Natural killer cell (primary cell): ENCODE measurements around the gene SH3BP5. TPM values are rescaled to one million over a fixed set of nuclear protein-coding genes. Genes with fewer than 3 reads are reported as not detected.
A peak's percentile ranks its signal among the peaks of the same experiment; 100 is the strongest.

Source experiments
- ATAC-seq, 3 donors: fragments of 150-1000 bp in 2 of 3; fragments of 200-7000 bp in 1 of 3; cut with Tn5 transposase; 1 replicate in 1 of 3; 2 replicates in 2 of 3; pipeline ENCODE4 v1.10.0; 2021; ENCODE audit warnings: mild to moderate bottlenecking in 2 of 3, moderate library complexity in 2 of 3
- DNase-seq, 2 donors: peaks; one replicate each; pipeline versions ENCODE4 v3.0.0 to v3.0.0-alpha.2; 2013 to 2021; ENCODE audit warnings: mixed read lengths in 1 of 2
- H3K27ac ChIP-seq: one replicate; pipeline ENCODE4 v1.5.1; 2013; ENCODE audit warnings: mild to moderate bottlenecking, low read length
- H3K27me3 ChIP-seq: one replicate; pipeline ENCODE4 v1.6.1; 2013; ENCODE audit warnings: low read length; ENCODE audit not compliant: control insufficient read depth, insufficient read depth
- H3K36me3 ChIP-seq: one replicate; pipeline ENCODE4 v1.6.1; 2013; ENCODE audit warnings: low read length; ENCODE audit not compliant: control insufficient read depth, insufficient read depth
- H3K4me1 ChIP-seq: one replicate; pipeline ENCODE4 v1.6.1; 2013; ENCODE audit warnings: low read length; ENCODE audit not compliant: control insufficient read depth, insufficient read depth
- H3K4me3 ChIP-seq: one replicate; pipeline ENCODE4 v1.5.1; 2013; ENCODE audit warnings: low read length
- H3K9me3 ChIP-seq: one replicate; pipeline ENCODE4 v1.6.1; 2013; ENCODE audit warnings: low read length; ENCODE audit not compliant: control insufficient read depth, insufficient read depth
- H3K27ac Mint-ChIP-seq, 2 donors: one replicate each; pipeline ENCODE4 v1.8.0; 2022; ENCODE audit warnings: mild to moderate bottlenecking in 2 of 2, mixed read lengths in 2 of 2, moderate library complexity in 1 of 2
- H3K27me3 Mint-ChIP-seq, 2 donors: one replicate each; pipeline ENCODE4 v1.8.0; 2022; ENCODE audit warnings: low read depth in 2 of 2, mixed read lengths in 2 of 2
- H3K36me3 Mint-ChIP-seq: one replicate; pipeline ENCODE4 v1.8.0; 2022; ENCODE audit warnings: mixed read lengths
- H3K4me1 Mint-ChIP-seq, 2 donors: one replicate each; pipeline ENCODE4 v1.8.0; 2022; ENCODE audit warnings: mixed read lengths in 2 of 2
- H3K4me3 Mint-ChIP-seq: one replicate; pipeline ENCODE4 v1.8.0; 2022; ENCODE audit warnings: mild to moderate bottlenecking, moderate library complexity, mixed read lengths
- H3K9me3 Mint-ChIP-seq, 2 donors: one replicate each; pipeline ENCODE4 v1.8.0; 2022; ENCODE audit warnings: mixed read lengths in 2 of 2
- WGBS: methylation state at CpG from one replicate; pipeline ENCODE4 v1.1.7; 2013; ENCODE audit warnings: missing lambda C conversion rate; ENCODE audit not compliant: insufficient coverage; 5-methylcytosine and 5-hydroxymethylcytosine counted together
- intact Hi-C: fragments of 100-400 bp; cut with micrococcal nuclease; formaldehyde crosslinking; loops from one replicate; pipeline ENCODE4 v1.14.2; 2022
- total RNA-seq, 4 donors: library from RNA; stranded (reverse); fragments of 120-200 nt in 1 of 4; gene quantifications; one replicate each; pipeline versions ENCODE4 v1.2.3 to v1.2.4, GENCODE V29; 2013 to 2022
- TF ChIP-seq, protein P1 (sequence below): fragments of 200-600 bp; IDR thresholded peaks from one replicate; pipeline ENCODE4 v1.8.0; 2022; ENCODE audit warnings: antibody characterized with exemption

Gene SH3BP5
- total RNA-seq, 3 donors from 2014 or later (not counting 1 experiment from before 2014, with no cell fraction given): 89.4 to 129 (median 91.0) TPM

DNA sequence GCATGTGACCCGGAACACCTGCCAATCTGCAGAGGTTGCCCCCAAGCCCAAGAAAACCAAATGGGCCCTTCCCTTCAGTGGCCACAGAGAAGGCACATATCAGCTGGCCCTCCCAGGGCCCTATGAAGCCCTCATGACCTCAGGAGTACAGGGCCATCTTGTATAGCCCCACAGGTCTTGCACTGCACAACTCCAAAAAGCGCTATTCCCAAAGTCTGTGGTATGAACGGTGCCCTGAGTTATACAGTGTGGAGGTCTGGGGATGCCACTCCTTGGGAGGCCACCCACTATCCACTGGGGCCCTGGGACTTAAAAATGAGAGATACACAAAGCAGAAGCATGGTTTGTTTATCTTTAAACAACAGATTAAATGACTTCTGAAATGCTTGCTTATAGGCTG is 64.9 kb downstream of the SH3BP5 start:
- TF ChIP-seq, protein P1, sequence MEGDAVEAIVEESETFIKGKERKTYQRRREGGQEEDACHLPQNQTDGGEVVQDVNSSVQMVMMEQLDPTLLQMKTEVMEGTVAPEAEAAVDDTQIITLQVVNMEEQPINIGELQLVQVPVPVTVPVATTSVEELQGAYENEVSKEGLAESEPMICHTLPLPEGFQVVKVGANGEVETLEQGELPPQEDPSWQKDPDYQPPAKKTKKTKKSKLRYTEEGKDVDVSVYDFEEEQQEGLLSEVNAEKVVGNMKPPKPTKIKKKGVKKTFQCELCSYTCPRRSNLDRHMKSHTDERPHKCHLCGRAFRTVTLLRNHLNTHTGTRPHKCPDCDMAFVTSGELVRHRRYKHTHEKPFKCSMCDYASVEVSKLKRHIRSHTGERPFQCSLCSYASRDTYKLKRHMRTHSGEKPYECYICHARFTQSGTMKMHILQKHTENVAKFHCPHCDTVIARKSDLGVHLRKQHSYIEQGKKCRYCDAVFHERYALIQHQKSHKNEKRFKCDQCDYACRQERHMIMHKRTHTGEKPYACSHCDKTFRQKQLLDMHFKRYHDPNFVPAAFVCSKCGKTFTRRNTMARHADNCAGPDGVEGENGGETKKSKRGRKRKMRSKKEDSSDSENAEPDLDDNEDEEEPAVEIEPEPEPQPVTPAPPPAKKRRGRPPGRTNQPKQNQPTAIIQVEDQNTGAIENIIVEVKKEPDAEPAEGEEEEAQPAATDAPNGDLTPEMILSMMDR: no peak
- Mint-ChIP-seq H3K27me3 (no peaks in the 10 kb centered on the region), H3K27ac (peak overlapping the region; percentile 92 to 98), H3K4me1 (peaks cover 83 to 85% of the 10 kb centered on the region in 2 donors), H3K9me3 (no peaks in the 10 kb centered on the region), H3K4me3 (no peak overlapping the region), H3K36me3 (no peaks in the 10 kb centered on the region)
- no peak overlapping the region for H3K27ac ChIP-seq
- no peak for ATAC-seq
- 100% methylated on average over 3 of the region's 3 CpGs for WGBS
- no peaks in the 10 kb centered on the region for H3K27me3 ChIP-seq
- intact Hi-C loops: loop anchor here (5.0 kb wide), 2 partner anchors 35 to 290 kb away; no protein-coding TSS in a partner anchor
- no peak overlapping the region for H3K4me3 ChIP-seq
- no peak for DNase-seq
- H3K36me3 ChIP-seq: peaks cover 37% of the 10 kb centered on the region
- H3K4me1 ChIP-seq: peaks cover 76% of the 10 kb centered on the region
- H3K9me3 ChIP-seq: no peaks in the 10 kb centered on the region

DNA sequence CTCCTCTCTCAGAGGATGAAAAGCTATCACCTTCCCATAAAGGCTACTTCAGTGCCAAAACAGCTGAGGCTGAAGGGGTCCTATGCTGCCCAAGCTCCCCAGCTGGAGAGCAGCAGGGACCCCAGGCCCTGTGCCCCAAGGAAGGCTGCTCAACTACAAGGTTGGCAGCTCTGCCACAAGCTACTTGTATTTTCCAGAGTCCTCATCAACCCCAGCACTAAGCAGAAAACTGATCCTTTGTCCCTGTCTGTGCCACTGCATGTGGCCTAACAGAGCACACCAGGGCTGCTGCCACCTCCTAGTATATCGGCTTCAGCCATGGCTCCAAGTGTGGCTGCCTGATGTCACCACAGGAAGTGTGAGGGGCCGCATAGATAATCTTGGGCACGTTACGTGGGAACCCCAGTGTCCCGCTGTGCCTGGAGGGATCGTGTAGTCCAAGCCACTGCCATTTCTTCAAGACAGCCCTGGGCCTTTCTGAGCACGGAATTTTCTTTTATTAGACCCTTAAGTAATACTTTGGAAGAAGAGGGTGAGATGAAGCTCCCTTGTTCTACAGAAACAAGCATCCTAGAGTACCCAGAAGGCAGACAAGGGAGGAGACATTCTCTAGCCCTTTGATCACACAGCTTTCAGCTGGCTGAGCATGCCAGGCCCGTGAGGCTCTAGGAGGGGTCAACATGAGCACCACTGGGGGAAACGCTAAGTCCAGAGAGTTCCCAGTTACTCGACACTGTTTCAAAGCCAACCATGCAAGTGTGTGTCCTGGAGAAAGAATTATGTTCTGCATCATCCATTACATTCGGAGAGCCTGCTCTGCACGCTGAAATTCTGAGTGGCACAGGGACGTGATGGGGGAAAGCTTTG is 65.6 kb downstream of the SH3BP5 start:
- intact Hi-C loops: loop anchor here (5.0 kb wide), 2 partner anchors 36 to 291 kb away; no protein-coding TSS in a partner anchor
- Histone ChIP-seq H3K36me3 (peaks cover 40% of the 10 kb centered on the region), H3K4me1 (peaks cover 70% of the 10 kb centered on the region), H3K27ac (no peak overlapping the region), H3K4me3 (no peak overlapping the region), H3K9me3 (no peaks in the 10 kb centered on the region), H3K27me3 (no peaks in the 10 kb centered on the region)
- Mint-ChIP-seq H3K9me3 (no peaks in the 10 kb centered on the region), H3K36me3 (no peaks in the 10 kb centered on the region), H3K27ac (peak overlapping the region; percentile 85 to 92), H3K4me1 (peaks cover 76 to 79% of the 10 kb centered on the region in 2 donors), H3K4me3 (peak overlapping the region; percentile 40), H3K27me3 (no peaks in the 10 kb centered on the region)
- 86% methylated on average over 12 of the region's 13 CpGs for WGBS
- DNase-seq (no peak), ATAC-seq (no peak)
- TF ChIP-seq, protein P1: no peak

DNA sequence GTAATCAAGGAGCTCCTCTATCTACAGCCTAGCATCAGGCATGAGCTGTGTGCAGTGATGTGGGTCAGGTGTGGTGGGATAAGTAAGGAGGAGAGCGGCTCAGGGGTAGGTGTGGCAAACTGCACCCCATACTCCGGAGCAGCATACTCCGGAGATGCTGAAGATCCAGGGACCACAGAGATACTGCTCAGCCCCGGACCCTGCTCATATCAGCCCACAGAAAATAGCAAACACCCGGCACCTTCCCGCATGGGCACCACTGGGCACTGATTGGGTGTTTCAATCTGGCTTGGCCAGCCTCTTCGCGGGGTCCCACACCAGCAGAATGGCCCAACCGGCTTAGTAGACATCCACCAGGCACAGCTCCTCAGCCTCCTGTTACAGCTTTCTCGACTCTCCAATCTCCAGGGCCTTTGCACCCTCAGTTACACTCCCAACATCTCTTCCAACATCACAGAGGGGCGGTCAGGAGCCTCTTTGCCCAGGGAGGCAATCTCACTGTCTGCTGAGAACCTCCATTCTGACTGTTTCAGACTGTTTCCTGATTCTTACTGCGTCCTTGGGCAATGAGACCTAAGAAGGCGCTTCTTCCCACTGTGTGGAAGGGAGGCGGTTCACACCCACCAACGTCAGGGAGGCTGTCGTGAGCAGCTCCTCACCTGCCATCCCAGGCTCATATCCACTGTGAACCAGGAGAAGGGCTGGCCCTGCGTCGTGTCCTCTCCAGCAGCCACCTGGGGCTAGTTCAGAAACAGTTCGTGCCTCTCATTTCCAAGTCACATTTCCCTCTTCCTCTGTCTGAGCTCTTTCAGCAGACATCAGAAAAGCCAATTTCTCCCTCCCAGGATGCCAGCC is 66.5 kb downstream of the SH3BP5 start:
- intact Hi-C loops: loop anchor here (5.0 kb wide), 2 partner anchors 36 to 291 kb away; no protein-coding TSS in a partner anchor
- TF ChIP-seq, protein P1: no peak
- Histone ChIP-seq H3K4me3 (no peak overlapping the region), H3K27me3 (no peaks in the 10 kb centered on the region), H3K27ac (no peak overlapping the region), H3K4me1 (peaks cover 61% of the 10 kb centered on the region), H3K9me3 (no peaks in the 10 kb centered on the region), H3K36me3 (peaks cover 47% of the 10 kb centered on the region)
- DNase-seq: no peak
- Mint-ChIP-seq H3K4me3 (peak overlapping the region; percentile 50), H3K9me3 (no peaks in the 10 kb centered on the region), H3K36me3 (no peaks in the 10 kb centered on the region), H3K27ac (peak overlapping the region; percentile 85 to 92), H3K4me1 (peaks cover 81 to 82% of the 10 kb centered on the region in 2 donors), H3K27me3 (no peaks in the 10 kb centered on the region)
- 89% methylated on average over 19 of the region's 19 CpGs for WGBS
- no peak for ATAC-seq
